SK-N-SH (cell line): ENCODE measurements around the gene TTC16. TPM values are rescaled to one million over a fixed set of nuclear protein-coding genes. Genes with fewer than 3 reads are reported as not detected.

Source experiments
- CTCF ChIA-PET: fragments of 300-600, 350-600 bp; formaldehyde crosslinking; extraction: SDS; loops from one replicate; lab custom pipeline; 2021; lab: Yijun Ruan, JAX
- POLR2A ChIA-PET: fragments of 350-600 bp; sonication (Branson Sonifier 250); formaldehyde crosslinking; extraction: SDS; loops from one replicate; lab custom pipeline; 2020; ENCODE audit warnings: antibody characterized with exemption, inconsistent platforms; lab: Yijun Ruan, JAX
- DNase-seq: peaks from one replicate; pipeline ENCODE4 v3.0.0; 2012
- H2AFZ ChIP-seq: fragments of 200-600 bp; sonication (generic); 2 replicates; pipeline ENCODE4 v1.8.1; 2016; ENCODE audit warnings: antibody characterized with exemption, mild to moderate bottlenecking, low read depth
- H3F3A ChIP-seq: fragments of 200-600 bp; sonication (generic); replicated peaks from 2 replicates; pipeline ENCODE3; 2016; ENCODE audit warnings: antibody characterized with exemption, mild to moderate bottlenecking; ENCODE audit not compliant: insufficient read depth
- H3K27ac ChIP-seq, 2 experiments: fragments of 200-500 bp in 1 of 2; fragments of 200-600 bp in 1 of 2; sonication (Bioruptor generic) in 1 of 2; sonication (generic), shearing (Covaris generic) in 1 of 2; 2 replicates each; pipeline versions ENCODE4 v1.5.1 to v1.6.1; 2014 to 2016; ENCODE audit warnings: low read depth in 2 of 2, inconsistent platforms in 1 of 2, low read length in 1 of 2, mild to moderate bottlenecking in 1 of 2, mixed read lengths in 1 of 2
- H3K27me3 ChIP-seq: fragments of 200-600 bp; sonication (generic), shearing (Covaris generic); 2 replicates; pipeline ENCODE4 v1.6.1; 2016; ENCODE audit warnings: mixed run types; ENCODE audit not compliant: insufficient read depth
- H3K36me3 ChIP-seq, 2 experiments: fragments of 200-500 bp in 1 of 2; fragments of 200-600 bp in 1 of 2; sonication (Bioruptor generic) in 1 of 2; sonication (generic) in 1 of 2; replicated peaks in 1 of 2; 2 replicates each; pipeline versions ENCODE3 to v1.5.1; 2014 to 2016; ENCODE audit warnings: low read length in 1 of 2, mild to moderate bottlenecking in 1 of 2; ENCODE audit not compliant: insufficient read depth in 2 of 2, control insufficient read depth in 1 of 2
- H3K4me1 ChIP-seq, 2 experiments: fragments of 200-500 bp in 1 of 2; fragments of 200-600 bp in 1 of 2; sonication (Bioruptor generic) in 1 of 2; sonication (generic), shearing (Covaris generic) in 1 of 2; 2 replicates each; pipeline versions ENCODE4 v1.5.1 to v1.6.1; 2014 to 2016; ENCODE audit warnings: low read depth in 1 of 2, low read length in 1 of 2, mixed run types in 1 of 2; ENCODE audit not compliant: insufficient read depth in 2 of 2, control insufficient read depth in 1 of 2
- H3K4me2 ChIP-seq: fragments of 200-600 bp; sonication (generic), shearing (Covaris generic); 2 replicates; pipeline ENCODE4 v1.6.1; 2017; ENCODE audit warnings: mixed run types
- H3K4me3 ChIP-seq, 2 experiments: fragments of 200-500 bp in 1 of 2; fragments of 200-600 bp in 1 of 2; sonication (Bioruptor generic) in 1 of 2; sonication (generic), shearing (Covaris generic) in 1 of 2; 2 replicates each; pipeline versions ENCODE4 v1.5.1 to v1.8.1; 2014 to 2016; ENCODE audit warnings: low read depth in 2 of 2, inconsistent platforms in 1 of 2, low read length in 1 of 2, mild to moderate bottlenecking in 1 of 2, mixed read lengths in 1 of 2, moderate library complexity in 1 of 2
- H3K79me2 ChIP-seq: fragments of 200-600 bp; sonication (generic); 2 replicates; pipeline ENCODE4 v1.8.1; 2017; ENCODE audit warnings: mild to moderate bottlenecking; ENCODE audit not compliant: insufficient read depth
- H3K9ac ChIP-seq: fragments of 200-600 bp; sonication (generic); 2 replicates; pipeline ENCODE4 v1.6.1; 2017; ENCODE audit warnings: mixed run types
- H3K9me2 ChIP-seq: fragments of 200-600 bp; sonication (generic); 2 replicates; pipeline ENCODE4 v1.6.1; 2017; ENCODE audit warnings: mixed run types
- H3K9me3 ChIP-seq: fragments of 200-600 bp; sonication (generic); 2 replicates; pipeline ENCODE4 v1.6.1; 2017; ENCODE audit warnings: mixed run types, mild to moderate bottlenecking, moderate library complexity
- H4K20me1 ChIP-seq: fragments of 200-600 bp; sonication (generic); 2 replicates; pipeline ENCODE4 v1.6.1; 2017; ENCODE audit warnings: mild to moderate bottlenecking, mixed run types; ENCODE audit not compliant: insufficient read depth
- CHD2 ChIP-seq: fragments of 150-350 bp; IDR thresholded peaks from 2 replicates; pipeline ENCODE4 v1.6.1; 2018; ENCODE audit warnings: low read length; ENCODE audit not compliant: partially characterized antibody
- ELF1 ChIP-seq: IDR thresholded peaks from 2 replicates; pipeline ENCODE4 v1.4.0; 2012
- FOSL2 ChIP-seq: IDR thresholded peaks from 2 replicates; pipeline ENCODE4 v1.4.0; 2012; ENCODE audit warnings: low read depth, mild to moderate bottlenecking, moderate library complexity, borderline replicate concordance
- FOXM1 ChIP-seq: IDR thresholded peaks from 2 replicates; pipeline ENCODE4 v1.4.0; 2012; ENCODE audit warnings: low read depth, mild to moderate bottlenecking
- GABPA ChIP-seq: IDR thresholded peaks from 2 replicates; pipeline ENCODE4 v1.4.0; 2012; ENCODE audit warnings: low read depth, mild to moderate bottlenecking
- JUND ChIP-seq: IDR thresholded peaks from 2 replicates; pipeline ENCODE4 v1.4.0; 2012
- MEF2A ChIP-seq: IDR thresholded peaks from 2 replicates; pipeline ENCODE4 v1.4.0; 2012; ENCODE audit warnings: low read depth, borderline replicate concordance
- MXI1 ChIP-seq: IDR thresholded peaks from 2 replicates; pipeline ENCODE4 v1.6.1; 2012; ENCODE audit warnings: mild to moderate bottlenecking, low read depth, low read length, improper control_type of control experiment
- NFIC ChIP-seq: IDR thresholded peaks from 2 replicates; pipeline ENCODE4 v1.4.0; 2012; ENCODE audit warnings: borderline replicate concordance
- NRF1 ChIP-seq: IDR thresholded peaks from 2 replicates; pipeline ENCODE4 v1.6.1; 2012; ENCODE audit warnings: low read depth, mild to moderate bottlenecking, low read length
- RCOR1 ChIP-seq: fragments of 150-350 bp; IDR thresholded peaks from 2 replicates; pipeline ENCODE4 v1.6.1; 2017; ENCODE audit warnings: antibody characterized with exemption, low read length
- RFX5 ChIP-seq: IDR thresholded peaks from 2 replicates; pipeline ENCODE4 v1.6.1; 2012; ENCODE audit warnings: mild to moderate bottlenecking, improper control_type of control experiment, low read length
- RXRA ChIP-seq: IDR thresholded peaks from 2 replicates; pipeline ENCODE4 v1.4.0; 2012; ENCODE audit warnings: low read depth, mild to moderate bottlenecking, borderline replicate concordance
- SIN3A ChIP-seq: IDR thresholded peaks from 2 replicates; pipeline ENCODE4 v1.6.1; 2012; ENCODE audit warnings: low read depth, mild to moderate bottlenecking, low read length, moderate library complexity, borderline replicate concordance
- SMC3 ChIP-seq: IDR thresholded peaks from 2 replicates; pipeline ENCODE4 v1.6.1; 2012; ENCODE audit warnings: low read depth, low read length, improper control_type of control experiment
- TAF1 ChIP-seq: IDR thresholded peaks from 2 replicates; pipeline ENCODE4 v1.6.1; 2012; ENCODE audit warnings: low read depth, mild to moderate bottlenecking, low read length, moderate library complexity, borderline replicate concordance
- TCF12 ChIP-seq: IDR thresholded peaks from 2 replicates; pipeline ENCODE4 v1.4.0; 2012
- YY1 ChIP-seq: IDR thresholded peaks from 2 replicates; pipeline ENCODE4 v1.4.0; 2012; ENCODE audit warnings: low read depth, mild to moderate bottlenecking
- WGBS: methylation state at CpG from one replicate; pipeline ENCODE4 v1.1.6; 2017; ENCODE audit warnings: low lambda C conversion rate; 5-methylcytosine and 5-hydroxymethylcytosine counted together
- polyA plus RNA-seq, 3 experiments: library from polyadenylated mRNA; depleted of rRNA; stranded (reverse); fragments of >200 nt; gene quantifications; 2 replicates each; pipeline ENCODE4 v1.2.3, GENCODE V29; 2012
- TF ChIP-seq, protein P1 (sequence below): IDR thresholded peaks from 2 replicates; pipeline ENCODE4 v1.4.0; 2012; ENCODE audit warnings: low read depth, borderline replicate concordance
- TF ChIP-seq, protein P2 (sequence below): IDR thresholded peaks from 2 replicates; pipeline ENCODE4; 2012

Gene TTC16
- polyA plus RNA-seq, 1 of the 3 experiments (the other 2 are of a cell fraction) = 0.05 TPM

DNA sequence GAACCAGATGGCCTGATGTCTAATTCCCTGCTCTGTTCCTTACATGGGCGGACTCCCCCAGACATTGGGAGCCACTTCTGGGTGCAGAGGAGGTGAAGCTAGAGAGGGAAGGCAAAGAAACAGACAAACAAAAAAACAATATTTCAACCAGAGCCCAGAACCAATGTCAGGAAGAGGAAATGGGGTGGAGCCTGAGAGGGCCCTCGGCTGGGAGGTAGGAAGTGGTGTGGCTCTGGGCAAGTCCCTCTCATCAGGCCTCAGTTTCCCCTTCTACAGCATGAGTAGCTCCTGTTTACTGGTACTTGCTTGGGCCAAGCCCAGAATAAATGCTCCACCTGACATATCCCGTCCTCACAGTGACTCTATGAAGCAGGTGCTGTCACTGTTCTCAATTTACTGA is 51.5 kb downstream of the TTC16 start:
- H3K79me2 ChIP-seq = no peaks in the 10 kb centered on the region
- ChIA-PET POLR2A (interaction anchor here (1.1 to 1.6 kb wide), 2 partner anchors 12 to 18 kb away, joined by 3 to 6 read pairs; partner anchors contain the start of gene CDK9), CTCF (interaction anchor here (0.6 to 2.2 kb wide), 7 partner anchors 13 to 154 kb away, joined by 3 to 9 read pairs (median 5); partner anchors contain the start of gene TOR2A)
- no peak overlapping the region for H3K27ac ChIP-seq
- no peaks in the 10 kb centered on the region for H3K9me2 ChIP-seq
- H3K4me1 ChIP-seq = peaks cover 0 to 17% of the 10 kb centered on the region in 2 experiments; a peak in 1 of 4 replicates
- no peaks in the 10 kb centered on the region for H4K20me1 ChIP-seq
- no peak overlapping the region for H3K4me3 ChIP-seq
- H3K27me3 ChIP-seq = no peaks in the 10 kb centered on the region
- no peak overlapping the region for H3K9ac ChIP-seq
- H3F3A ChIP-seq = no peaks in the 10 kb centered on the region
- H3K9me3 ChIP-seq = no peaks in the 10 kb centered on the region
- H2AFZ ChIP-seq = no peak overlapping the region
- 65% methylated on average over 3 of the region's 3 CpGs for WGBS
- TF ChIP-seq SIN3A (no peak), GABPA (no peak), NRF1 (no peak), YY1 (no peak), FOSL2 (no peak), SMC3 (no peak)
- DNase-seq = no peak
- no peak overlapping the region for H3K4me2 ChIP-seq
- H3K36me3 ChIP-seq = no peaks in the 10 kb centered on the region

GRCh38 chr9:127767909-127768331 is 52.0 kb downstream of the TTC16 start:
- CTCF ChIA-PET = interaction anchor here (0.6 to 2.2 kb wide), 6 partner anchors 12 to 153 kb away, joined by 3 to 9 read pairs (median 5); partner anchors contain the start of gene TOR2A
- Histone ChIP-seq H3K4me2 (no peak overlapping the region), H4K20me1 (no peaks in the 10 kb centered on the region), H3K4me1 (peaks cover 0 to 17% of the 10 kb centered on the region in 2 experiments; a peak in 1 of 4 replicates), H3K27ac (no peak overlapping the region), H3F3A (no peaks in the 10 kb centered on the region), H3K9me2 (no peaks in the 10 kb centered on the region), H3K4me3 (no peak overlapping the region), H2AFZ (no peak overlapping the region), H3K36me3 (no peaks in the 10 kb centered on the region), H3K9me3 (no peaks in the 10 kb centered on the region), H3K79me2 (no peaks in the 10 kb centered on the region), H3K27me3 (no peaks in the 10 kb centered on the region), H3K9ac (no peak overlapping the region)
- TF ChIP-seq MXI1 (no peak), TAF1 (no peak), RFX5 (no peak), RCOR1 (no peak), JUND (no peak)
- peak; percentile 57 for DNase-seq
- 41% methylated on average over 7 of the region's 13 CpGs for WGBS
- POLR2A ChIA-PET = interaction anchor here (1.6 kb wide), 1 partner anchor 18 kb away, joined by 6 read pairs; the partner anchor contains the start of gene CDK9

DNA sequence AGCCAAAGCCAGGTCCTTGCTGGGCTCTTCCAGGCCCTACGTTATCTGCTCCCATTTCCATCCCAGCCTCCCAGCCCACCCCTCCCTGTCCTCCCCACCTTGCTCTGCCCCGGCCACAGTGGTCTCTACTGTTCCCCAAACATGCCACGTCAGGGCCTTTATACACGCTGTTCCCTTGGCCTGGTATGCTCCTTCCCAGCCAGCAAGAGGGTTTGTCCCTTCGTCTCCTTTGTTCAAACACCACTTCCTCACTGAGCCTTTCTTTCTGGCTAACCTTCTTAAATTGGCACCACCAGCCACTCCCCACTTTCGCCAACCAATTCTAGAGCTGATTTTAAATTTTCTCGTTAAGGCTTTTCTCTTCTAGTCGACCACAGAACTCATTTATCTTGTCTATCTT is 52.8 kb downstream of the TTC16 start:
- no peak overlapping the region for H3K4me3 ChIP-seq
- no peak overlapping the region for H3K27ac ChIP-seq
- no peaks in the 10 kb centered on the region for H3K9me2 ChIP-seq
- ChIA-PET CTCF (interaction anchor here (0.6 to 2.6 kb wide), 5 partner anchors 16 to 101 kb away, joined by 4 to 16 read pairs (median 8); partner anchors contain the start of gene TOR2A), POLR2A (no interaction called here)
- no peaks in the 10 kb centered on the region for H3K79me2 ChIP-seq
- WGBS = 90% methylated on average over 8 of the region's 8 CpGs
- peaks cover 0 to 17% of the 10 kb centered on the region in 2 experiments; a peak in 1 of 4 replicates for H3K4me1 ChIP-seq
- no peaks in the 10 kb centered on the region for H3K36me3 ChIP-seq
- no peaks in the 10 kb centered on the region for H4K20me1 ChIP-seq
- no peak for DNase-seq
- no peak overlapping the region for H3K4me2 ChIP-seq
- no peak overlapping the region for H3K9ac ChIP-seq
- H3K27me3 ChIP-seq = no peaks in the 10 kb centered on the region
- H3K9me3 ChIP-seq = no peaks in the 10 kb centered on the region
- H3F3A ChIP-seq = no peaks in the 10 kb centered on the region
- H2AFZ ChIP-seq = no peak overlapping the region
- TF ChIP-seq RXRA (no peak), RFX5 (no peak), CHD2 (no peak), TCF12 (no peak), SIN3A (no peak), FOXM1 (no peak), MEF2A (no peak), GABPA (no peak), MXI1 (no peak), ELF1 (no peak), TAF1 (no peak), NRF1 (no peak), NFIC (no peak)
- TF ChIP-seq, protein P1, sequence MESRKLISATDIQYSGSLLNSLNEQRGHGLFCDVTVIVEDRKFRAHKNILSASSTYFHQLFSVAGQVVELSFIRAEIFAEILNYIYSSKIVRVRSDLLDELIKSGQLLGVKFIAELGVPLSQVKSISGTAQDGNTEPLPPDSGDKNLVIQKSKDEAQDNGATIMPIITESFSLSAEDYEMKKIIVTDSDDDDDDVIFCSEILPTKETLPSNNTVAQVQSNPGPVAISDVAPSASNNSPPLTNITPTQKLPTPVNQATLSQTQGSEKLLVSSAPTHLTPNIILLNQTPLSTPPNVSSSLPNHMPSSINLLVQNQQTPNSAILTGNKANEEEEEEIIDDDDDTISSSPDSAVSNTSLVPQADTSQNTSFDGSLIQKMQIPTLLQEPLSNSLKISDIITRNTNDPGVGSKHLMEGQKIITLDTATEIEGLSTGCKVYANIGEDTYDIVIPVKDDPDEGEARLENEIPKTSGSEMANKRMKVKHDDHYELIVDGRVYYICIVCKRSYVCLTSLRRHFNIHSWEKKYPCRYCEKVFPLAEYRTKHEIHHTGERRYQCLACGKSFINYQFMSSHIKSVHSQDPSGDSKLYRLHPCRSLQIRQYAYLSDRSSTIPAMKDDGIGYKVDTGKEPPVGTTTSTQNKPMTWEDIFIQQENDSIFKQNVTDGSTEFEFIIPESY = no peak
- TF ChIP-seq, protein P2, sequence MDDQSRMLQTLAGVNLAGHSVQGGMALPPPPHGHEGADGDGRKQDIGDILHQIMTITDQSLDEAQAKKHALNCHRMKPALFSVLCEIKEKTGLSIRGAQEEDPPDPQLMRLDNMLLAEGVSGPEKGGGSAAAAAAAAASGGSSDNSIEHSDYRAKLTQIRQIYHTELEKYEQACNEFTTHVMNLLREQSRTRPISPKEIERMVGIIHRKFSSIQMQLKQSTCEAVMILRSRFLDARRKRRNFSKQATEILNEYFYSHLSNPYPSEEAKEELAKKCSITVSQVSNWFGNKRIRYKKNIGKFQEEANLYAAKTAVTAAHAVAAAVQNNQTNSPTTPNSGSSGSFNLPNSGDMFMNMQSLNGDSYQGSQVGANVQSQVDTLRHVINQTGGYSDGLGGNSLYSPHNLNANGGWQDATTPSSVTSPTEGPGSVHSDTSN = no peak
